ENCODE data around the gene APLF.
"Not testable (repeated sequence)": the region's sequence is repeated elsewhere in the genome, so short reads cannot be mapped to it uniquely, and the experiment has no call there.

APLF gene

DNA sequence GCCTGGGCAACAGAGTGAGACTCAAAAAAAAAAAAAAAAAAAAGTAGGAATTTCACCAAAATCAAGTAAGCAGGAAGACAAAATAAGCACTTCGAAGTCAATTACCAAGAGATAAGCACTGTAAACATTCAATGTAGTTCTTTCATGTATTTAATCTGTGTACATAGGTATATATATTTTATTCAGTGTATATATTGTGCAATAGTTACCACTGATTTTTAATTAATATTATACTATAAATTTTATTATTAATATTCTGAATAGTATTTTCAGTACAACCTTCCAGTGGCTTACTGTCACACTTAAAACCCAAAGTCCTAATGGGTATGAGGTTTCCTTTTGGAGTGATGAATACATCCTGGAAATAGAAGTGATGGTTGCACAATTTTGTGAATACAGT is 9.1 kb downstream of the APLF start:
- no peak for DNase-seq

DNA sequence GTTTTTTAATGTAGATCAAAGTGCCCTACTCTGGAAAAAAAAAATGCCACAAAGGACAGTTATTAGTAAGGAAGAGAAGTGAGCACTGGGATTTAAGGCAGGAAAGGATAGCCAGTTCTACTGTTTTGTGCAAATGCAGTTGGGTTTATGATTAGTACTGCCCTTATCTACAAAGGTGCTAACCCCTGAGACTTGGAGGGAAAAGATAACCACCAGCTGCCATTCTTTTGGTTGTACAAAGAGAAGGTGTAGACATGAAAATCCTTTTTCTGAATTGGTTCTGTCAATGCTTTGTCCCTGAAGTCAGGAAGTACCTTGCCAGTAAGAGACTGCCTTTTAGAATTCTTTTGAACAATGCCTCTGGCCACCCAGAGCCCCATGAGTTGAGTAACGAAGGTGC is 11.3 kb downstream of the APLF start:
- no peak for DNase-seq

DNA sequence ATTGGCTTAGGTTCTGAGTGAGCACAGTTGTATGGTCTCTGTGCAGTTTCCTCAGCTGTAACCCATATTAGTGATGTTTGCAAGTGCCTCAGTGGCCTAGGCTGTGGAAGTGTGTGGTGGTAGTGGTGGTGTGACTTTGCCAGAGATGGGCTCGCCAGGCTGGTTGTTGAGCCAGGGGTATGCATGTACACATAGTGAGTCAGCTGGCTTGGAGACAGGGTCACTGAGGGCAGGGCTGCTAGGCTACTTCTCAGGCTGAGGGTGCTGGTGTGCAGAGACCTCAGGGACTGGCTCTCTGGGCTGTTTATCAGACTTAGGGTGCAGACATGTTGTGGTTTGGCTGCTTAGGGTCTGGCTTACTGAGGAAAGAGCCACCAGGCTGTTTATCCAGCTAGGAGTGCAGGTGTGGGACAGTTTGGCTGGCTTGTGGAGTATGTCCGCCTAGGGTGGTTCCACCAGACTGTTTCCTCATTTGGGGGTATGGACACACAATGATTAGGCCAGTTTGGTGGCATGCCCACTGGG is 15.0 kb downstream of the APLF start:
- DNase-seq, result no peak

DNA sequence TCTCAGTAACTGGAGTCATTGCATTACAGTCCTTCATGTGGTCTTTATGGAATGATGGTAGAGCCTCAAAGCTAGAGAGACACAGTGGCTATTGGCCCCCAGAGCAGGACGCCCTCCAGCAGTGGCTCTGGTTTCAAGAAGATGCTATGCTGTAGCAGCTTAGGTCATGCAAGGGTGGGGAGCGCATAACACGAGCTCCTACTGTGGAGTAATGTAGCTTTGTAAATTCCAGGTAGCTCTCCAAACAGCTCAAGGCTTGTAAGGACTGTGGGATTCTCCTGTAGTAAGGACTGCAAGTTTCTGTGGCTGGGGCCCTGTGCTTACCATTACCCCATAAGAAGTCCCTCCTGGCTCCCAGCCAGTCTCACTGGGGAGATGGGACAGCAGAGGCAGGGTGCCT is 15.6 kb downstream of the APLF start:
- no peak for DNase-seq

DNA sequence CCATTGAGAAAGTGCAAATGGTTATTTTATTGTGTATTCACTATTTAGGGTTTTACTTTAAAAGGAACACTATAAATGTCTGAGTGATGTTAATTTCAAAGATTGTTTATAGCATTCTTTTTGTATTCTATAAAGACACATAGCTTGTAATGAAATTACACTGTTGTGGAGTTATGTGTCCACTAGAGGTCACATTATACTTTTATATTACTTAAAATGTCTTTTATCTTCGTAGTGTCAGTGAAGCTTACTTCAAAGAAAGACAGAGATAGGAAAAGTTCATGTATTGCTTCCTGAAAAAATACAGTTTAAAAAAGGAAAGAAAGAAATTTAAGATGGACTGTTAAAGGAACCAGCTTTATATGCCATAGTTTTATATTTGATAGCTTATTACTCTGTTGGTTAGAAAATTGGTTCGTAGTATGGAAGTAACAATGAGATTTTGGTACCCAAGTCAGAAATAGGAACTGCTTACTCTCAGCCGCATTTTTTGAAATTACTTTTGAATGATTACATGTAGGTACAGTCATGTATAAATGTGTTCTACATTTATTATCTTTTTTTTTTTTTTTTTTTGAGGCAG is 20.5 kb downstream of the APLF start:
- peak; percentile 52 for DNase-seq

DNA sequence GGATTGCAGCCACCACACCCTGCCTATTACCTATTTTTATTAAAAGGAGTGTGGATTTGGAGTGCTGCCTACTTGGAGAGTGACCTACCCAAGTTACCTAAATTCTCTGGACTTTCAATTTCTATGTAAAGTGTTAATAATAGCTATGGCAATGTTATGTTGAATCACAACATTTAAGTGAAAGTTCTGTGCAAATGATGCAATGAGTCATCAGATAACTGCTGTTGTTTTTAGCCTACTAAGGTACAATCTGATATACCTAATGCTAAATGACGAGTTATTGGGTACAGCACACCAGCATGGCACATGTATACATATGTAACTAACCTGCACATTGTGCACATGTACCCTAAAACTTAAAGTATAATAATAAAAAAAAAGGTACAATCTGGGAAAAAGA is 21.2 kb downstream of the APLF start:
- DNase-seq, result not testable (repeated sequence)

DNA sequence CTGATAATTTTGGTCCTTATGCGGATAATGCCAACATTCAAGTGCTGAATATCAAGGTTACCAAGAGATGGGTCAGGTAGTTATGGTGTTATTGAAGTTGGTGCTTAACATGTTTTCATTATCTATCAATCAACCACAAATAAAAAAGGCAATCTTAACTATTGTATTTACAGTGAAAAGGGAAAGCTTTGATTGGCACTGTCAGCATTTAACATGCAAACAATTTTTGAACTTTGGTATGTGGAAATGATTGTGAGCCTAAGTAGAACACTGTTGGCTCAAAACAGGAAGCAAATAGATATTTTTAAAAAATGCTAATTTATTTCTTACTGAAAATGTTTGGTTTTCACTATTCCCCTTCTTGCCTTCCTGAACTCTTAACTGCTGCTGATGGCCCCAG is 21.9 kb downstream of the APLF start:
- DNase-seq, result no peak

DNA sequence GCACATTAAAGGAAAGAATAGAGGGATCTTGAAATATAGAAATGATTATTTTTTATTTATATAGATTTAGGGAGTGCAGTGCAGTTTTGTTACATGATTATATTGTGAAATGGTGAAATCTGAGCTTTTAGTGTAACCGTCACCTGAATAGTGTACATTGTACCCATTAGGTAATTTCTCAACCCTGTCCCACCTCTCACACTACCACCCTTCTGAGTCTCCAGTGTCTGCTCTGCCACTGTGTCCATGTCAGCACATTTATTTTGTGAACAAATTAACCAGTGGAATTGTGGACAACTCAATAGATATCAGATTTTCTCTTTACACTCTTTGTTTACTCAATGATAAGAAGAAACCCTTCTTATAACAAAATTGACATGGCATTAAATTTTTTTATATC is 24.2 kb downstream of the APLF start:
- no peak for DNase-seq

DNA sequence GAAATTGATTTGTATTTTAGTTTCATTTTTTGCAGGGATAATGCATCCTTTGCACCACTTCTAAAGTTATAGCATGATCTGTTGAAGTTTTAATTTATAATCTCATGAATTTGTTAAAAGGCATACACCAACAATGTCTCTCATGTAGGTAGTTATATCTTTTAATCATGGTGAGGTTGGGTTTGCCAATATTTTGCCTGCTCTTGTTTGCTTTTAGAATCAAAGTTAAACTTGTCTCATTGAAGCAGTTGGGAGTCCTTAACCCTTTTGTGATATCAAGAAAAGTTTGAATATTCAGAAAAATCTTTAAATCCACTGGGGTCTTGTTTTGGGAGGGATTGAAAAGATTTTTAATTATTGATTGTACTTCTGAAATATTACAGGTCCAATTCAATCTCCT is 31.7 kb downstream of the APLF start:
- DNase-seq, result no peak

DNA sequence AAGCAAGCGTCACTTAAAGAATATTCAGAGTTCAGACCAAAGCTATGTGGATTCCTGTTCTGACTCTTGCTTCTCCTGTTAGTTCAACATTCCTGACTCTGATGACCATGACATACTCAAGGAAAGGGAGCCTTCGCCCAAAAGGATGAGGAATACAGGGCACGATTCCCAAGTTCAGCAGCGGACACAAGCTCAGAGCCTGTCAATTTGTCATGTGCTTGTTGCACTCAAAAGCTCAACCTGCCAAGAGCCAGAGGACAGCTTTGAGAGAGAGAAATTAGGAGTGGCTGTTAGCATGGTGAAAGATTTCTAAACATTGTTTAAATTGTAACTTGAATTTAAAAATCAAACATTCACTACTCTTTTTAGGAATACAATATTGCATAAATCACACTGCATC is 33.3 kb downstream of the APLF start:
- no peak for DNase-seq

DNA sequence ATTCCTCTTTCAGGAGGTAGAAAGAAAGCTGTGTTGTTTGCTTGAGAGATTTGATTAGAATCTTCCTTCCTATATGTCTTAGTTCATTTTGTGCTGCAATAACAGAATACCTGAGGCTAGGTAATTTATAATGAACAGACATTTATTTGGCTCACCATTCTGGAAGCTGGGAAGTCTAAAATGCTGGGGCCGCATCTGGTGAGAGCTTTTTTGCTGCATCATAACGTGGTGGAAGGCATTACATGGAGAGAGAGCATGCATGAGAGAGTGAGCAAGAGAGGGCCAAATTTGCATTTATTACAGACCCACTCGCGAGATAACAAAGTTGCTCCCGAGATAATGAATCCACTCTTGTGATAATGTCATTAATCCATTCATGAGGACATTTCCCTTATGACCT is 34.4 kb downstream of the APLF start:
- DNase-seq, result no peak

DNA sequence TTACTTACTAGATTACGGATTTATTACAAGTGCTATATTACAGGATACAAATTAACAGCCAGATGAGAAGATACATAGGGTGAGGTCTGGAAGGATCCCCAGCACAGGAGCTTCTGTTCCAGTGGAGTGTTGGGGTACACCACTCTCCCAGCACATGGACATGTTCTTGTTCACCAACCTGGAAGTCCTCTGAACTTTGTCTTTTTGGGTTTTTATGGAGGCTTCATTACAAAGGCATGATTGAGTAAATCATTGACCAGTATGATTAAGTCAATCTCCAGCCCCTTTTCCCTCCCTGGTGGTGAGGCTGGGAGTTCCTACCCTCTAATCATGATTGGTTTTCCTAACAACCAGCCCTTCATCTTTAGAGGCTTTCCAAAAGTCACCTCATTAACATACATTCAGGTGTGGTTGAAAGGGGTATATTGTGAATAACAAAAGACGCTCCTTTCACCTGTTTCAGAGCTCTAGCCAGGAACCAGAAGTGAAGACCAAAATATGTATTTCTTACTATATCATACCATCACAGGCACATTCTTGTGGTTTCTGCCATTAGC is 38.3 kb downstream of the APLF start:
- no peak for DNase-seq

DNA sequence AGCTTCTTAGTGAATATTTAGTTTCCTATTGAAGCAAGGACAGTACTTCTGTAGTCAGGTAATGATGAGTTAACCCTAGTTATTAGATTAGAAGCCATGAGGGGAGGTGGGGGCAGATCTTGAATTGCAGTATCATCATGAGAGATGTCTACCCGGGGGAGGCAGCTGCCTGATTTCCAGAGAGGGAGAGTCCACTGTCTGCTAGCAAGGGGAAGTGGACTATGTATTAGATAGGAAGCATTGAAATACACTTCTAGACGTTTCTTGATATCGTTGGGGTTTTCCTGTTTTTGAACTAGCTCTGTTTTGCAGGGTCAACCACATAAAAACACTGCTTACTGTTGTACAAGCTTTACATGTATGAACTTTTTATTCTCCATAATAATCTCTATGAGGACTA is 38.8 kb downstream of the APLF start:
- peak; percentile 34 for DNase-seq

DNA sequence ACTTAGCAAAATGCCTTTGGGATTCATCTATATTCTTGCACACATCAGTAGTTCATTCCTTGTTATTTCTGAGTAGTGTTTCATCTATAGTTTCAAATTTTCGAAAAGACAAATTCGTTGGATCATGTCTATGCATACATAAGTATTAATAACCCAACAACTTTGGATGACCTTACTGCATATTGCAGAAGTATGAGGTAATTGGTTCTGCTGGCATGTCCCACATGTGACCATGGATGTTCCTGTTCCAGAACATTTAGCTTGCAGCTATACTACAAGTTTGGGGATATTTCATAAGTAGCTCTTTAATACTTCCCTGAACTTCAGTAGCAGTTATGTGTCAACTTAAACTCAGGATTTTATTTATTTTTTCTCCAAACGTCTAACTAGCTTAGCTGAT is 44.9 kb downstream of the APLF start:
- no peak for DNase-seq

DNA sequence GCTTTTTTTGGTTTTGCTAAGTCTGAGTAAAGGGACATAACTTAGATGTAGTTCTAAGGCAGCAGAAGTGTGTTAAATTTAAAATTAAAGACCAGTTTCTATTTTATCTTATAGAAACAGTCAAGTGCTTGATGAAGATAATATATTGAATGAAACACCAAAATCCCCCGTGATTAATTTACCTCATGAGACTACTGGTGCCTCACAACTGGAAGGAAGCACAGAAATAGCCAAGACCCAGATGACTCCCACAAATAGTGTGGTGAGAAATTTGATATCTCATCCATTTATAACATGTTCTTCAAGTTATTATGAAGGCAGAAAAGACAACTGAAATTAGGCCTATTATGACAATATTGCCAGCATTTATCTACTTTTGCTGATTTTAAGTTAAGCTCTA is 45.6 kb downstream of the APLF start:
- no peak for DNase-seq

DNA sequence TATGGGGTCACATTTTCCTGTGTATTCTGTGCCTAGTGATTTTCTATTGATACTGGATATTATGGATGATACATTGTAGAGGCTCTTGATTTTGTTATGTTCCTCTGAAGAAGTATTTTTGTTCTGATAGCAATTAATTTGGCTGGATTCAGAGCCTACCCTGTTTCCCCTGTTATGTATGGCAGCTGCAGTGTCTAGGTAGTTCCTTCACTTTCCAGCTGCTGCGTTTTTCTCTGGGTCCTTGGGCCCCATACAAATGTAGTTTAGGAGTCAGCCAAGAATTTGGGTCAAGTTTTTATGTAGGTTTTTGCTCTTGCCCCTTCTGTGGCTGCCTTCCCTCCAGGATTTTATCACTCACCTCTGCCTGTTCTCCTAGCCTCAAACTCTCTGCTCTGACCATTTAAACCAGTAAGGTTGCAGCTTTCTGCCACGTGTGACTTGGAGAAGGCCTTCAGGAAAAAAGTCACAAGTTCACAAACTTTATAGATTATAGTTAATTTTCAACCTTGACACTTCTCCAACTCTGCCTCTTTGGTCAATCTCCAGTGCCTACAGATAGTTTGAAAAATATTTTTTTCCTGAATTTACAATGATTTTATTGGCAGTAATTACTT is 47.0 kb downstream of the APLF start:
- no peak for DNase-seq

DNA sequence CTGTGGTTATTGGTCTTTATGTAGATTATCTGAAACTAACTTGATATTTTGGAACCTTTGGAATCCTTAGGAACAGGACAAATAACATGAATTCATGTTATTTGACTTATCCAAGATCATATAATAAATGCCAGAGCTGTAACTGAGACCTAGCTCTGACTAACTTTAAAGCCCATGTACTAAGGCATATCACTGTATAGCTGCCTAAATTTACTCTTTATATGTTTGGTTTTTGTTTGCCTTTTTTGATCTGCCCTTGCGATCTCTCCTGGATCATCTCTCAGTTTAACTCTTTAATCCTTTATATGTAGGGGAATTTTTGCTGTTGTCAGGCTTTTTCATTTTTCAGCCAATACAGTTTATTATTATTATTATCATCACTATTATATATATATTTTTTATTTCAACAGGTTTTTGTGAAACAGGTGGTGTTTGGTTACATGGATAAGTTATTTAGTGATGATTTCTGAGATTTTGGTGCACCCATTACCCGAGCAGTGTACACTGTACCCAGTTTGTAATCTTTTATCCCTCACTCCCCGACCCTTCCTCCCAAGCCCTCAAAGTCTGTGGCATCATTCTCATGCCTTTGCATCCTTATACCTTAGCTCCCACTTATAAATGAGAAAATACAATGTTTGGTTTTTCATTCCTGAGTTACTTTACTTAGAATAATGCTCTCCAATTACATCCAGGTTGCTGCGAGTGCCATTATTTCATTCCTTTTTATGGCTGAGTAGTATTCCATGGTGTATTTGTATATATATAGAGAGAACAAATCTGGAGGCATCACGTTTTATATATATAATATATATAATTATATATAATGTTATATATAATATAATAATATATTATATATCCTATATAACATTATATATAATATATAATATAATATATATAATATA is 48.9 kb downstream of the APLF start:
- no peak for DNase-seq

DNA sequence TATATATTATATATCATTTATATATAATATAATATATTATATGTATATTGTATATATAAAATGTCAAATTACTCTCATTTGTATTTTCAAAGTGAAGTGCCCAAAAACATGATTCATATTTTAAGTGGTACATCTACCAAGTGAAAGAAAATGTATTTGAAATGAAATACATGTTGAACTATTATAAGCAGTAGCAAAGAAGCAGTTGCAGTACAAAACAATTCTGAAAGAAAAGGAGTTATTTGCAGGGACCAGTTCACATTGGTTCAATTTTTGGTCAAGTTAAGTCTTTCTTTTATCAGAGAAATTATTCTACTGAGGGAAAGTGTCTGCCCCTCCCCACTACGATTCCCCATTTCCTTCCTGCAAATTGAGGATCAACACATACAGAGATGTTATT is 51.9 kb downstream of the APLF start:
- DNase-seq, result no peak

DNA sequence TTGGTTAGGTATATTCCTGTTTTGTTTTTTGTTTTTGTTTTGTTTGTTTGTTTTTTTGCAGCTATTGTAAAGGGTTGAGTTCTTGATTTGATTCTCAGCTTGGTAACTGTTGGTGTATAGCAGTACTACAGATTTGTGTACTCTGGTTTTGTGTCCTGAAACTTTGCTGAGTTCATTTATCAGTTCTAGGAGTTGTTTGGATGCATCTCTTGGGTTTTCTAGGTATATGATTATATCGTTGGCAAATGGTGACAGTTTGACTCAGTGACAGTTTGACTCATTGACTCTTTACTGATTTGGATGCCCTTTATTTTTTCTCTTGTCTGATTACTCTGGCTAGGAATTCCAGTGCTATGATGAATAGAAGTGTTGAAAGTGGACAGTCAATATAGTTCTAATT is 53.7 kb downstream of the APLF start:
- DNase-seq, result no peak

DNA sequence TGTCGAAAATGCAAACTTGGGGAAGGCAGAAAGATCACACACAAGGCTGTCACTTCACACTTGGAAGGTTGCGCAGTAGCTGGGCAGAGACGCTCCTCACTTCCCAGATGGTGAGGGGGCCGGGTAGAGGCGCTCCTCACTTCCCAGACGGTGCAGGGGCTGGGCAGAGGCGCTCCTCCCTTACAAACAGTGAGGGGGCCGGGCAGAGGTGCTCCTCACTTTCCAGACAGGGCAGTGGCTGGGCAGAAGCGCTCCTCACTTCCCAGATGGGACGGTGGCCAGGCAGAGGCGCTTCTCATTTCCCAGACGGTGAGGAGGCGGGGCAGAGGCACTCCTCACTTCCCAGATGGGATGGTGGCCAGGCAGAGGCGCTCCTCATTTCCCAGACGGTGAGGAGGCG is 59.6 kb downstream of the APLF start:
- not testable (repeated sequence) for DNase-seq

DNA sequence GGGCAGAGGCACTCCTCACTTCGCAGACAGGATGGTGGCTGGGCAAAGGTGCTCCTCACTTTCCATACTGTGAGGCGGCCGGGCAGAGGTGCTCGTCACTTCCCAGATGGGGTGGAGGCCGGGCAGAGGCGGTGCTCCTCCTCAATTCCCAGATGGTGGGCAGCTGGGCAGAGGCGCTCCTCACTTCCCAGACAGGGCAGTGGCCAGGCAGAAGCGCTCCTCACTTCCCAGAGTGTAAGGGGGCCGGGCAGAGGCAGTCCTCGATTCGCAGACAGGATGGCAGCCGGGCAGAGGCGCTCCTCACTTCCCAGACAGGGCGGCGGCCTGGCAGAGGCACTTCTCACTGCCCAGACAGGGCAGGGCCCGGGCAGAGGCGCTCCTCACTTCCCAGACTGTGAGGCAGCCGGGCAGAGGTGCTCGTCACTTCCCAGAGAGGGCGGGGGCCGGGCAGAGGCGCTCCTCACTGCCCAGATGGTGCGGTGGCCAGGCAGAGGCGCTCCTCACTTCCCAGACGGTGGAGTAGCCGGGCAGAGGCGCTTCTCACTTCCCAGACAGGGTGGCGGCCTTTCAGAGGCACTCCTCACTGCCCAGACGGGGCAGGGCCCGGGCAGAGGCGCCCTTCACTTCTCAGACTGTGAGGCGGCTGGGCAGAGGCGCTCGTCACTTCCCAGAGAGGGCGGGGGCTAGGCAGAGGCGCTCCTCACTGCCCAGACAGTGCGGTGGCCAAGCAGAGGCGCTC is 60.1 kb downstream of the APLF start:
- DNase-seq, result not testable (repeated sequence)

DNA sequence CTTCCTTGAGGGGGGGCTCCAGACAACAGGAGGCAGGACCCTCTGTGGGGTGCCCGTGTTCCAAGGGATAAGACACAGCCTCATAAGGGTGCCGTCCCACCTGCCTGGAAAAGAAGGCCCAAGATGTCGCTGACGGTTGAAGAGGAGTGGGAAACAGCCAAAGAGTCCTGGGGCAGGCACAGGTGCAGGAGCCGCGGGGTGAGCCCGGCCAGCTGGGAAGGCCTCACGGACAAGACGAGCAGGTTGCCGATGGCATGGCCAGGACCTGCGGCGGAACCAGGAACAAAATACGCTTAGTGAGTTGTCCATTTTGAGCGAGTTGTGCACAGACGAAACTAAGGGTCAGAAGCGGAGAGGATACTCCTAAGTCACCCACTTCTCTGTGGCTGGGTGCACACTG is 61.8 kb downstream of the APLF start:
- not testable (repeated sequence) for DNase-seq

DNA sequence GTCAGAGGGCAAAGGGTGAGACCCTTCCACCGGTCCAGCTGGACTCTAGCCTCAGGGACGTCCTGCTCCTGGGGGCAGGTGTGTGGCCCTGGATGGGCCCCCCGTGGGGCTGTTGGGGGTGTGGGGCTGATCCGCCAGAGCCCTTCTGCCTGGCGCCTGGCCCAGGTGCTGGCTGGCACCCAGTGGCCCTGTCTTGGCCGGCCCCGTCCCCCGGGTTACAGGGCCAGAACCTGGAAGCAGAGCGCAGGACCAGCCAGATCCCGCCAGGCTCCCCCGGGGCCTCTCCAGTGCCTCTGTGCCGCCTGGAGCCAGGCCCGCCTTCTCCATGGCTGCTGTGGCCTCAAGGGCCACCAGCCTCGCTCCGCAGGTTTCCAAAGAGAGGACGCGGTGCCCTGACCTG is 62.3 kb downstream of the APLF start:
- DNase-seq, result not testable (repeated sequence)
